Natural killer cell (primary cell): ENCODE results near the gene IRF9. TPM values are rescaled to one million over a fixed set of nuclear protein-coding genes. Genes with fewer than 3 reads are reported as not detected.

Experiments used
- ATAC-seq, 3 donors: fragments of 150-1000 bp in 2 of 3; fragments of 200-7000 bp in 1 of 3; cut with Tn5 transposase; 1 replicate in 1 of 3; 2 replicates in 2 of 3; pipeline ENCODE4 v1.10.0; 2021; ENCODE audit warnings: mild to moderate bottlenecking in 2 of 3, moderate library complexity in 2 of 3
- DNase-seq, 2 donors: peaks; one replicate each; pipeline versions ENCODE4 v3.0.0 to v3.0.0-alpha.2; 2013 to 2021; ENCODE audit warnings: mixed read lengths in 1 of 2
- H3K27ac ChIP-seq: one replicate; pipeline ENCODE4 v1.5.1; 2013; ENCODE audit warnings: mild to moderate bottlenecking, low read length
- H3K27me3 ChIP-seq: one replicate; pipeline ENCODE4 v1.6.1; 2013; ENCODE audit warnings: low read length; ENCODE audit not compliant: control insufficient read depth, insufficient read depth
- H3K36me3 ChIP-seq: one replicate; pipeline ENCODE4 v1.6.1; 2013; ENCODE audit warnings: low read length; ENCODE audit not compliant: control insufficient read depth, insufficient read depth
- H3K4me1 ChIP-seq: one replicate; pipeline ENCODE4 v1.6.1; 2013; ENCODE audit warnings: low read length; ENCODE audit not compliant: control insufficient read depth, insufficient read depth
- H3K4me3 ChIP-seq: one replicate; pipeline ENCODE4 v1.5.1; 2013; ENCODE audit warnings: low read length
- H3K9me3 ChIP-seq: one replicate; pipeline ENCODE4 v1.6.1; 2013; ENCODE audit warnings: low read length; ENCODE audit not compliant: control insufficient read depth, insufficient read depth
- H3K27ac Mint-ChIP-seq, 2 donors: one replicate each; pipeline ENCODE4 v1.8.0; 2022; ENCODE audit warnings: mild to moderate bottlenecking in 2 of 2, mixed read lengths in 2 of 2, moderate library complexity in 1 of 2
- H3K27me3 Mint-ChIP-seq, 2 donors: one replicate each; pipeline ENCODE4 v1.8.0; 2022; ENCODE audit warnings: low read depth in 2 of 2, mixed read lengths in 2 of 2
- H3K36me3 Mint-ChIP-seq: one replicate; pipeline ENCODE4 v1.8.0; 2022; ENCODE audit warnings: mixed read lengths
- H3K4me1 Mint-ChIP-seq, 2 donors: one replicate each; pipeline ENCODE4 v1.8.0; 2022; ENCODE audit warnings: mixed read lengths in 2 of 2
- H3K4me3 Mint-ChIP-seq: one replicate; pipeline ENCODE4 v1.8.0; 2022; ENCODE audit warnings: mild to moderate bottlenecking, moderate library complexity, mixed read lengths
- H3K9me3 Mint-ChIP-seq, 2 donors: one replicate each; pipeline ENCODE4 v1.8.0; 2022; ENCODE audit warnings: mixed read lengths in 2 of 2
- CTCF ChIP-seq: fragments of 200-600 bp; IDR thresholded peaks from one replicate; pipeline ENCODE4 v1.8.0; 2022; ENCODE audit warnings: antibody characterized with exemption
- WGBS: methylation state at CpG from one replicate; pipeline ENCODE4 v1.1.7; 2013; ENCODE audit warnings: missing lambda C conversion rate; ENCODE audit not compliant: insufficient coverage; 5-methylcytosine and 5-hydroxymethylcytosine counted together
- intact Hi-C: fragments of 100-400 bp; cut with micrococcal nuclease; formaldehyde crosslinking; loops from one replicate; pipeline ENCODE4 v1.14.2; 2022
- total RNA-seq, 4 donors: library from RNA; stranded (reverse); fragments of 120-200 nt in 1 of 4; gene quantifications; one replicate each; pipeline versions ENCODE4 v1.2.3 to v1.2.4, GENCODE V29; 2013 to 2022

Gene IRF9
- total RNA-seq, 3 donors from 2014 or later (not counting 1 experiment from before 2014, with no cell fraction given): 178 to 348 (median 319) TPM

DNA sequence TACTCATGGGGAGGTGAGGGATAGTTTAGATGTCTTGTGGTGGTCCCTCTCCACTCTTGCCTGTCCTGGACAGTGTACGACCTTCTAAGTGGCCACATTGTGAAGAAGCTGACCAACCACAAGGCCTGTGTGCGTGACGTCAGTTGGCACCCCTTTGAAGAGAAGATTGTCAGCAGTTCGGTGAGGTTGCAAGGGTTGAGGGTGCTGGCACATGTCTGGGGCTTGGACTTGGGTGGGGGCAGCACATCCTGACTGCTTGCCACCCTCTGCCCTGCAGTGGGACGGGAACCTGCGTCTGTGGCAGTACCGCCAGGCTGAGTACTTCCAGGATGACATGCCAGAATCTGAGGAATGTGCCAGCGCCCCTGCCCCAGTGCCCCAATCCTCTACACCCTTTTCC, 38.2 kb upstream of the IRF9 start:
- H3K9me3 Mint-ChIP-seq: no peaks in the 10 kb centered on the region
- Histone ChIP-seq H3K4me1 (no peaks in the 10 kb centered on the region), H3K36me3 (peaks cover 46% of the 10 kb centered on the region), H3K27ac (no peak overlapping the region), H3K27me3 (no peaks in the 10 kb centered on the region), H3K9me3 (no peaks in the 10 kb centered on the region), H3K4me3 (no peak overlapping the region)
- peaks cover 6% of the 10 kb centered on the region for H3K36me3 Mint-ChIP-seq
- no peaks in the 10 kb centered on the region for H3K4me1 Mint-ChIP-seq
- no peak for ATAC-seq
- no peak overlapping the region for H3K27ac Mint-ChIP-seq
- intact Hi-C loops: no loop called here
- WGBS: 92% methylated on average over 8 of the region's 8 CpGs
- no peak overlapping the region for H3K4me3 Mint-ChIP-seq
- TF ChIP-seq CTCF: no peak
- no peak for DNase-seq
- H3K27me3 Mint-ChIP-seq: no peaks in the 10 kb centered on the region

GRCh38 chr14:24123424-24124417, 37.3 kb upstream of the IRF9 start:
- H3K9me3 ChIP-seq: no peaks in the 10 kb centered on the region
- TF ChIP-seq CTCF: no peak
- ATAC-seq (peak in 1 of 3 donors; percentile 35), DNase-seq (no peak)
- H3K27ac ChIP-seq: no peak overlapping the region
- no peaks in the 10 kb centered on the region for H3K4me1 ChIP-seq
- peak overlapping the region; percentile 33 to 38 for H3K27ac Mint-ChIP-seq
- 86% methylated on average over 9 of the region's 9 CpGs for WGBS
- no peaks in the 10 kb centered on the region for H3K9me3 Mint-ChIP-seq
- intact Hi-C loops: no loop called here
- no peak overlapping the region for H3K4me3 Mint-ChIP-seq
- H3K27me3 ChIP-seq: no peaks in the 10 kb centered on the region
- peaks cover 38% of the 10 kb centered on the region for H3K36me3 ChIP-seq
- H3K4me1 Mint-ChIP-seq: no peaks in the 10 kb centered on the region
- H3K27me3 Mint-ChIP-seq: no peaks in the 10 kb centered on the region
- H3K4me3 ChIP-seq: no peak overlapping the region
- H3K36me3 Mint-ChIP-seq: peaks cover 5% of the 10 kb centered on the region

GRCh38 chr14:24126939-24127338, 34.1 kb upstream of the IRF9 start:
- ATAC-seq: no peak
- Mint-ChIP-seq H3K27me3 (no peaks in the 10 kb centered on the region), H3K4me1 (no peaks in the 10 kb centered on the region), H3K27ac (no peak overlapping the region), H3K36me3 (no peaks in the 10 kb centered on the region), H3K4me3 (no peak overlapping the region), H3K9me3 (no peaks in the 10 kb centered on the region)
- Histone ChIP-seq H3K36me3 (peaks cover 10% of the 10 kb centered on the region), H3K9me3 (no peaks in the 10 kb centered on the region), H3K4me1 (peaks cover 1% of the 10 kb centered on the region), H3K27me3 (no peaks in the 10 kb centered on the region), H3K4me3 (no peak overlapping the region), H3K27ac (no peak overlapping the region)
- intact Hi-C loops: no loop called here
- no peak for TF ChIP-seq CTCF
- no peak for DNase-seq
